Activated CD8-positive, alpha-beta T cell treated with anti-CD3 and anti-CD28 coated beads for 36 hours (primary cell): ENCODE results near the gene MLLT1. TPM values are rescaled to one million over a fixed set of nuclear protein-coding genes. Genes with fewer than 3 reads are reported as not detected.

ENCODE experiments used
- ATAC-seq: fragments of 200-7000 bp; cut with Tn5 transposase; one replicate; pipeline ENCODE4 v1.10.0; 2021; ENCODE audit warnings: mild to moderate bottlenecking, moderate library complexity
- CTCF ChIA-PET: fragments of 350-600 bp; sonication (Branson Sonifier 250); formaldehyde crosslinking; loops from one replicate; lab custom pipeline; 2021; ENCODE audit warnings: antibody characterized with exemption; lab: Charles Lee
- POLR2A ChIA-PET: fragments of 350-600 bp; sonication (Branson Sonifier 250); formaldehyde crosslinking; loops from one replicate; lab custom pipeline; 2021; ENCODE audit warnings: antibody characterized with exemption; lab: Charles Lee
- DNase-seq: peaks from one replicate; pipeline ENCODE4 v3.0.0-alpha.2; 2020
- H3K27ac Mint-ChIP-seq: one replicate; pipeline ENCODE4 v1.8.0; 2021; ENCODE audit warnings: mild to moderate bottlenecking, mixed read lengths
- H3K27me3 Mint-ChIP-seq: one replicate; pipeline ENCODE4 v1.8.0; 2021; ENCODE audit warnings: mixed read lengths
- H3K36me3 Mint-ChIP-seq: one replicate; pipeline ENCODE4 v1.8.0; 2021; ENCODE audit warnings: low read depth, mixed read lengths
- H3K4me1 Mint-ChIP-seq: one replicate; pipeline ENCODE4 v1.8.0; 2021; ENCODE audit warnings: low read depth, mixed read lengths
- H3K4me3 Mint-ChIP-seq: one replicate; pipeline ENCODE4 v1.8.0; 2021; ENCODE audit warnings: mild to moderate bottlenecking, moderate library complexity, mixed read lengths
- H3K9me3 Mint-ChIP-seq: one replicate; pipeline ENCODE4 v1.8.0; 2021; ENCODE audit warnings: mixed read lengths
- CTCF ChIP-seq: fragments of 200-600 bp; IDR thresholded peaks from one replicate; pipeline ENCODE4 v1.8.0; 2022; ENCODE audit warnings: antibody characterized with exemption, mild to moderate bottlenecking
- intact Hi-C: fragments of 100-400 bp; cut with micrococcal nuclease; formaldehyde crosslinking; loops from one replicate; pipeline ENCODE4 v1.10.0; 2022
- total RNA-seq, 2 experiments: library from RNA; stranded (reverse); gene quantifications; one replicate each; pipeline ENCODE4 v1.2.3, GENCODE V29; 2021

Gene MLLT1
- total RNA-seq, 2 experiments from 2014 or later, result 41.4 to 44.6 TPM

GRCh38 chr19:6221878-6222746 lies 57.7 kb downstream of the MLLT1 start:
- DNase-seq, result no peak
- H3K36me3 Mint-ChIP-seq, result peaks cover 8% of the 10 kb centered on the region
- intact Hi-C loops, result no loop called here
- POLR2A ChIA-PET, result no interaction called here
- no peaks in the 10 kb centered on the region for H3K9me3 Mint-ChIP-seq
- TF ChIP-seq CTCF, result no peak
- H3K4me3 Mint-ChIP-seq, result no peak overlapping the region
- no peak for ATAC-seq
- CTCF ChIA-PET, result interaction anchor here (1.2 kb wide), 1 partner anchor 78 kb away, joined by 4 read pairs; no protein-coding TSS in a partner anchor
- no peak overlapping the region for H3K27ac Mint-ChIP-seq
- peaks cover 3% of the 10 kb centered on the region for H3K4me1 Mint-ChIP-seq
- no peaks in the 10 kb centered on the region for H3K27me3 Mint-ChIP-seq

- DNase-seq (no peak), ATAC-seq (no peak)
- no peak overlapping the region for H3K4me3 Mint-ChIP-seq
- no peak for TF ChIP-seq CTCF
- intact Hi-C loops, result no loop called here
- H3K27me3 Mint-ChIP-seq, result no peaks in the 10 kb centered on the region
- H3K27ac Mint-ChIP-seq, result no peak overlapping the region
- H3K4me1 Mint-ChIP-seq, result peaks cover 3% of the 10 kb centered on the region
- no peaks in the 10 kb centered on the region for H3K9me3 Mint-ChIP-seq
- H3K36me3 Mint-ChIP-seq, result peaks cover 5% of the 10 kb centered on the region
- CTCF ChIA-PET, result no interaction called here
- POLR2A ChIA-PET, result no interaction called here
Measured at GRCh38 chr19:6221220-6221877, 58.4 kb downstream of the MLLT1 start.

GRCh38 chr19:6220385-6221191 lies 59.2 kb downstream of the MLLT1 start:
- ChIA-PET POLR2A (interaction anchor here (1.0 kb wide), 1 partner anchor 10 kb away, joined by 3 read pairs; no protein-coding TSS in a partner anchor), CTCF (no interaction called here)
- Mint-ChIP-seq H3K36me3 (peaks cover 3% of the 10 kb centered on the region), H3K27ac (no peak overlapping the region), H3K9me3 (no peaks in the 10 kb centered on the region), H3K4me3 (no peak overlapping the region), H3K4me1 (peaks cover 3% of the 10 kb centered on the region), H3K27me3 (no peaks in the 10 kb centered on the region)
- intact Hi-C loops, result no loop called here
- ATAC-seq (no peak), DNase-seq (no peak)
- no peak for TF ChIP-seq CTCF

GRCh38 chr19:6219586-6220290 lies 60.0 kb downstream of the MLLT1 start:
- POLR2A ChIA-PET, result interaction anchor here (1.0 kb wide), 1 partner anchor 11 kb away, joined by 3 read pairs; no protein-coding TSS in a partner anchor
- no peak overlapping the region for H3K4me3 Mint-ChIP-seq
- TF ChIP-seq CTCF, result no peak

More at GRCh38 chr19:6219586-6220290, 60.0 kb downstream of the MLLT1 start:
- Mint-ChIP-seq H3K9me3 (no peaks in the 10 kb centered on the region), H3K27ac (no peak overlapping the region), H3K36me3 (peaks cover 3% of the 10 kb centered on the region), H3K27me3 (no peaks in the 10 kb centered on the region), H3K4me1 (peaks cover 3% of the 10 kb centered on the region)
- intact Hi-C loops, result no loop called here
- ATAC-seq, result no peak
- DNase-seq, result no peak
- CTCF ChIA-PET, result interaction anchor here (1.1 kb wide), 1 partner anchor 644 kb away, joined by 4 read pairs; no protein-coding TSS in a partner anchor
